HCT116 (cell line): ENCODE data around the gene AMBRA1. TPM values are rescaled to one million over a fixed set of nuclear protein-coding genes. Genes with fewer than 3 reads are reported as not detected.

Experiments used
- ATAC-seq: fragments of 200-7000 bp; cut with Tn5 transposase; 2 replicates; pipeline ENCODE4 v1.9.1; 2020; ENCODE audit warnings: mild to moderate bottlenecking, moderate library complexity
- BruUV-seq: library from RNA; stranded (reverse); fragments of 400-500 nt; replicated peaks from 2 replicates; lab custom pipeline; 2021; lab: Mats Ljungman, UMichigan
- CTCF ChIA-PET: fragments of 300-600 bp; sonication (Branson Sonifier 250); formaldehyde crosslinking; loops from one replicate; lab custom pipeline; 2021; ENCODE audit warnings: antibody characterized with exemption; lab: Charles Lee
- POLR2A ChIA-PET: fragments of 300-600, 350-600 bp; sonication (Branson Sonifier 250); formaldehyde crosslinking; loops from one replicate; lab custom pipeline; 2021; ENCODE audit warnings: antibody characterized with exemption; lab: Charles Lee
- RAD21 ChIA-PET, 2 experiments: fragments of 300-600 bp; sonication (Branson Sonifier 250); formaldehyde crosslinking; loops; one replicate each; lab custom pipeline; 2023; ENCODE audit warnings: low total read pairs in 2 of 2; ENCODE audit not compliant: uncharacterized antibody in 2 of 2, unreplicated experiment in 2 of 2, low non-redundant PET in 1 of 2; lab: Charles Lee
- DNase-seq: peaks from one replicate; pipeline ENCODE4 v3.0.0-alpha.2; 2010; ENCODE audit warnings: low read depth, low spot score
- H2AFZ ChIP-seq: fragments of 200-600 bp; shearing (Covaris generic), sonication (generic); 2 replicates; pipeline ENCODE4 v1.6.1; 2017; ENCODE audit warnings: low read depth, mixed run types, mixed read lengths, antibody characterized with exemption, low read length; ENCODE audit not compliant: poor library complexity, severe bottlenecking
- H3K27ac ChIP-seq: 2 replicates; pipeline ENCODE4 v1.5.1; 2012; ENCODE audit warnings: low read depth, low read length
- H3K27me3 ChIP-seq: fragments of 200-600 bp; sonication (generic); 2 replicates; pipeline ENCODE4 v1.6.1; 2016; ENCODE audit warnings: mixed run types, low read length, mixed read lengths; ENCODE audit not compliant: insufficient read depth
- H3K36me3 ChIP-seq, 2 experiments: fragments of 200-500 bp in 1 of 2; fragments of 200-600 bp in 1 of 2; sonication (Bioruptor generic) in 1 of 2; sonication (generic) in 1 of 2; 2 replicates each; pipeline versions ENCODE4 v1.5.1 to v1.6.1; 2014 to 2016; ENCODE audit warnings: low read length in 2 of 2, inconsistent platforms in 1 of 2, mixed read lengths in 1 of 2, mixed run types in 1 of 2; ENCODE audit not compliant: insufficient read depth in 2 of 2, control insufficient read depth in 1 of 2
- H3K4me1 ChIP-seq, 2 experiments: fragments of 200-600 bp in 1 of 2; sonication (generic) in 1 of 2; 2 replicates each; pipeline versions ENCODE4 v1.5.1 to v1.6.1; 2012 to 2017; ENCODE audit warnings: low read length in 2 of 2, inconsistent platforms in 1 of 2, mild to moderate bottlenecking in 1 of 2, mixed read lengths in 1 of 2, mixed run types in 1 of 2, moderate library complexity in 1 of 2; ENCODE audit not compliant: insufficient read depth in 2 of 2, control insufficient read depth in 1 of 2
- H3K4me2 ChIP-seq: fragments of 200-600 bp; sonication (generic); 2 replicates; pipeline ENCODE4 v1.6.1; 2017; ENCODE audit warnings: mixed run types, low read length, mixed read lengths
- H3K4me3 ChIP-seq, 2 experiments: fragments of 200-600 bp in 1 of 2; sonication (generic) in 1 of 2; replicated peaks in 1 of 2; 2 replicates each; pipeline ENCODE4 v1.5.1; 2011 to 2016; ENCODE audit warnings: low read length in 2 of 2, control low read depth in 1 of 2, low read depth in 1 of 2, mild to moderate bottlenecking in 1 of 2, mixed read lengths in 1 of 2, mixed run types in 1 of 2
- H3K79me2 ChIP-seq: fragments of 200-600 bp; sonication (generic); 2 replicates; pipeline ENCODE4 v1.6.1; 2017; ENCODE audit warnings: mild to moderate bottlenecking, mixed run types, low read length, moderate library complexity, mixed read lengths; ENCODE audit not compliant: insufficient read depth
- H3K9ac ChIP-seq: fragments of 200-600 bp; sonication (generic); 2 replicates; pipeline ENCODE4 v1.6.1; 2016; ENCODE audit warnings: low read length, mixed read lengths
- H3K9me2 ChIP-seq: fragments of 200-600 bp; sonication (generic), shearing (Covaris generic); 2 replicates; pipeline ENCODE4 v1.6.1; 2017; ENCODE audit warnings: mixed run types, mild to moderate bottlenecking, moderate library complexity; ENCODE audit not compliant: insufficient read depth
- H3K9me3 ChIP-seq, 2 experiments: fragments of 200-500 bp in 1 of 2; fragments of 200-600 bp in 1 of 2; sonication (Bioruptor generic) in 1 of 2; sonication (generic) in 1 of 2; 2 replicates each; pipeline ENCODE4 v1.6.1; 2014 to 2017; ENCODE audit warnings: low read length in 2 of 2, mixed read lengths in 2 of 2, inconsistent platforms in 1 of 2, low read depth in 1 of 2, mild to moderate bottlenecking in 1 of 2, mixed run types in 1 of 2, moderate library complexity in 1 of 2; ENCODE audit not compliant: control insufficient read depth in 1 of 2, insufficient read depth in 1 of 2
- H4K20me1 ChIP-seq: fragments of 200-600 bp; sonication (generic), shearing (Covaris generic); 2 replicates; pipeline ENCODE4 v1.6.1; 2017; ENCODE audit warnings: mixed run types, mild to moderate bottlenecking, moderate library complexity; ENCODE audit not compliant: insufficient read depth
- ELF1 ChIP-seq: IDR thresholded peaks from 2 replicates; pipeline ENCODE4 v1.6.1; 2012; ENCODE audit warnings: low read depth, borderline replicate concordance
- EZH2phosphoT487 ChIP-seq: fragments of 200-600 bp; IDR thresholded peaks from 2 replicates; pipeline ENCODE4 v1.6.1; 2018; ENCODE audit warnings: antibody characterized with exemption, borderline replicate concordance
- JUND ChIP-seq: IDR thresholded peaks from 2 replicates; pipeline ENCODE4 v1.6.1; 2012
- POLR2A ChIP-seq: IDR thresholded peaks from 2 replicates; pipeline ENCODE4 v1.7.0; 2011; ENCODE audit warnings: borderline replicate concordance; ENCODE audit not compliant: insufficient read depth, insufficient read length; ENCODE audit errors: extremely low read depth
- POLR2AphosphoS5 ChIP-seq: IDR thresholded peaks from 2 replicates; pipeline ENCODE4 v1.6.1; 2011; ENCODE audit warnings: mild to moderate bottlenecking, low read depth, low read length, moderate library complexity
- RAD21 ChIP-seq: IDR thresholded peaks from 2 replicates; pipeline ENCODE4 v1.6.1; 2012; ENCODE audit warnings: low read depth, mild to moderate bottlenecking
- SIN3A ChIP-seq: IDR thresholded peaks from 2 replicates; pipeline ENCODE4 v1.6.1; 2012; ENCODE audit warnings: low read depth
- SP1 ChIP-seq: IDR thresholded peaks from 2 replicates; pipeline ENCODE4 v1.6.1; 2012; ENCODE audit warnings: low read depth
- YY1 ChIP-seq: IDR thresholded peaks from 2 replicates; pipeline ENCODE4 v1.6.1; 2011; ENCODE audit warnings: low read length, low read depth, moderate library complexity, mild to moderate bottlenecking; ENCODE audit not compliant: insufficient replicate concordance; ENCODE audit errors: extremely low read depth
- ZNF274 ChIP-seq: fragments of 200-500 bp; sonication (Bioruptor generic); IDR thresholded peaks from 2 replicates; pipeline ENCODE4 v1.6.1; 2014; ENCODE audit warnings: mild to moderate bottlenecking, low read depth, low read length, inconsistent platforms
- intact Hi-C: fragments of 100-400 bp; cut with micrococcal nuclease; formaldehyde crosslinking; loops from 2 replicates; pipeline ENCODE4 v1.10.0; 2022
- total RNA-seq: library from RNA; stranded (reverse); gene quantifications from one replicate; pipeline ENCODE4 v1.2.1, GENCODE V29; 2021; ENCODE audit not compliant: unreplicated experiment

The AMBRA1 gene
- total RNA-seq, 1 experiment from 2014 or later: 22.7 TPM

DNA sequence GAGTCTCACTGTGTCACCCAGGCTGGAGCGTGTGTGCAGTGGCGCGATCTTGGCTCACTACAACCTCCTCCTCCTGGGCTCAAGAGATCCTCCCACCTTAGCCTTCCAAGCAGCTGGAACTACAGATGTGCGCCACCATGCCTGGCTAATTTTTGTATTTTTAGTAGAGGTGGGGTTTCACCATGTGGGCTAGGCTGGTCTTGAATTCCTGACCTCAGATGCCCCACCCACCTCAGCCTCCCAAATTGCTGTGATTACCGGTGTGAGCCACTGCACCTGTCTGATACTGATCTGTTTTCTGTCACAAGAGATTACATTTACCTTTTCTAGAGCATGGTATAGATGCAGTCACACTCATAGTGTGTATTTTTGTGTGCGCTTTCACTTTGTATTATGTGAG is 35.1 kb upstream of the AMBRA1 start:
- no peak overlapping the region for H2AFZ ChIP-seq
- ChIA-PET CTCF (no interaction called here), POLR2A (no interaction called here), RAD21 (no interaction called here)
- intact Hi-C loops: no loop called here
- H3K27ac ChIP-seq: no peak overlapping the region
- TF ChIP-seq SIN3A (no peak), YY1 (no peak), POLR2A (no peak), ELF1 (no peak), ZNF274 (no peak), EZH2phosphoT487 (no peak), RAD21 (no peak), POLR2AphosphoS5 (no peak), SP1 (no peak)
- H3K9me2 ChIP-seq: no peaks in the 10 kb centered on the region
- no peaks in the 10 kb centered on the region for H4K20me1 ChIP-seq
- peaks cover 5 to 7% of the 10 kb centered on the region in 2 experiments; a peak in 3 of 4 replicates for H3K36me3 ChIP-seq
- no peak for ATAC-seq
- no TSS peak for BruUV-seq
- no peak overlapping the region for H3K9ac ChIP-seq
- H3K27me3 ChIP-seq: no peaks in the 10 kb centered on the region
- H3K4me3 ChIP-seq: no peak overlapping the region
- peaks cover 0 to 7% of the 10 kb centered on the region in 2 experiments; a peak in 3 of 4 replicates for H3K4me1 ChIP-seq
- peaks cover 4% of the 10 kb centered on the region for H3K79me2 ChIP-seq
- H3K9me3 ChIP-seq: no peaks in the 10 kb centered on the region
- no peak for DNase-seq
- H3K4me2 ChIP-seq: no peak overlapping the region

DNA sequence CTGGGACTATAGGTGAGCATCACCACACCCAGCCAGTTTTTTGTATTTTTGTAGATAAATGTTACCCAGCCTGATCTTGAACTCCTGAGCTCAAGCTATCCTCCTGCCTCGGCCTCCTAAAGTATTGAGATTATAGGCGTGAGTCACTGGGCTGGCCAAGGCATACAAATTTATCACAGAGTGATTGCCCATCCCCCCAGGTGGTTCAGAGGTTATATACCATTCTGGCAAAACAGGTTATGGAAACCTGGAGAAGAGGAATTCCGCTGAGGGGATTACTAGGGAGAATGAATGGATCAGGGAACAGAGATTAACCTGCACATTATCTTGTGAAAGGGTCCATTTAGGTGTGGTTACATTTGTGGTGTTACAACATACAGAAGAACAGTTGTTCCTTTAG is 31.6 kb upstream of the AMBRA1 start:
- Histone ChIP-seq H2AFZ (no peak overlapping the region), H3K79me2 (peaks cover 14% of the 10 kb centered on the region), H4K20me1 (no peaks in the 10 kb centered on the region), H3K4me2 (no peak overlapping the region), H3K9me2 (no peaks in the 10 kb centered on the region), H3K27me3 (no peaks in the 10 kb centered on the region), H3K27ac (no peak overlapping the region), H3K9me3 (no peaks in the 10 kb centered on the region), H3K4me3 (no peak overlapping the region), H3K36me3 (peaks cover 5 to 6% of the 10 kb centered on the region in 2 experiments; a peak in 3 of 4 replicates), H3K9ac (no peak overlapping the region), H3K4me1 (peaks cover 0 to 3% of the 10 kb centered on the region in 2 experiments; a peak in 1 of 4 replicates)
- no peak for TF ChIP-seq ELF1
- TF ChIP-seq POLR2A: no peak
- no peak for TF ChIP-seq JUND
- ChIA-PET POLR2A (no interaction called here), CTCF (no interaction called here), RAD21 (no interaction called here)
- ATAC-seq (no peak), DNase-seq (no peak)
- intact Hi-C loops: no loop called here
- BruUV-seq: no TSS peak
